ENCODE results near the gene BMX.

Gene BMX

GRCh38 chrX:15576019-15576418, 75.4 kb downstream of the BMX start:
- DNase-seq, result no peak

- DNase-seq, result no peak
Observed at GRCh38 chrX:15579778-15580747, 79.5 kb downstream of the BMX start.

- DNase-seq, result no peak
Observed at GRCh38 chrX:15594371-15594770, 93.8 kb downstream of the BMX start.

GRCh38 chrX:15598026-15598425, 97.4 kb downstream of the BMX start:
- no peak for DNase-seq

GRCh38 chrX:15599461-15599860, 98.9 kb downstream of the BMX start:
- no peak for DNase-seq

GRCh38 chrX:15600049-15600448, 99.4 kb downstream of the BMX start:
- no peak for DNase-seq

GRCh38 chrX:15600745-15601144, 100.1 kb downstream of the BMX start, which contains the start of gene ACE2:
ACE2 (minus strand) TSS chrX:15600960; CDS start chrX:15600911, 49 bp downstream.
- no peak for DNase-seq

- DNase-seq, result no peak
Observed at GRCh38 chrX:15601932-15602331, 101.3 kb downstream of the BMX start.

GRCh38 chrX:15602761-15603160, 102.2 kb downstream of the BMX start:
- DNase-seq, result no peak

- no peak for DNase-seq
Observed at GRCh38 chrX:15605226-15605625, 104.6 kb downstream of the BMX start.
